NCI-H1105 (cell line): Measurements from ENCODE around the gene MMP24OS.

ENCODE experiments used
- DNase-seq: peaks from one replicate; lab custom pipeline; 2025; lab: John Stamatoyannopoulos, UW

Gene MMP24OS

GRCh38 chr20:35306931-35307517, 29.1 kb upstream of the MMP24OS start:
- DNase-seq: peak; percentile 46

- no peak for DNase-seq
These were observed 28.0 kb upstream of the MMP24OS start for GRCh38 chr20:35305682-35306556.

GRCh38 chr20:35304956-35305355, 27.0 kb upstream of the MMP24OS start:
- DNase-seq: no peak

GRCh38 chr20:35303735-35304491, 26.0 kb upstream of the MMP24OS start:
- peak; percentile 83 for DNase-seq

GRCh38 chr20:35303382-35303734, 25.4 kb upstream of the MMP24OS start:
- no peak for DNase-seq

- DNase-seq: no peak
These were observed 24.8 kb upstream of the MMP24OS start for GRCh38 chr20:35302421-35303335.

- no peak for DNase-seq
These were observed 23.5 kb upstream of the MMP24OS start for GRCh38 chr20:35301426-35301825.

- DNase-seq: no peak
These were observed 22.7 kb upstream of the MMP24OS start for GRCh38 chr20:35300469-35301262.

- no peak for DNase-seq
These were observed 21.9 kb upstream of the MMP24OS start for GRCh38 chr20:35299780-35300179.

GRCh38 chr20:35298264-35298663, 20.3 kb upstream of the MMP24OS start:
- DNase-seq: no peak

GRCh38 chr20:35297740-35298139, 19.8 kb upstream of the MMP24OS start:
- no peak for DNase-seq

GRCh38 chr20:35297155-35297554, 19.2 kb upstream of the MMP24OS start:
- DNase-seq: no peak

- peak; percentile 77 for DNase-seq
These were observed 18.2 kb upstream of the MMP24OS start for GRCh38 chr20:35296101-35296554.

GRCh38 chr20:35295674-35296073, 17.8 kb upstream of the MMP24OS start:
- no peak for DNase-seq

GRCh38 chr20:35295058-35295457, 17.1 kb upstream of the MMP24OS start:
- no peak for DNase-seq

- no peak for DNase-seq
These were observed 16.4 kb upstream of the MMP24OS start for GRCh38 chr20:35294293-35294685.

- no peak for DNase-seq
These were observed 15.7 kb upstream of the MMP24OS start for GRCh38 chr20:35293303-35294292.

- DNase-seq: no peak
These were observed 14.8 kb upstream of the MMP24OS start for GRCh38 chr20:35292504-35293285.
